ENCODE results near the gene RNF166.

The RNF166 gene

GRCh38 chr16:88651989-88652761, 54.0 kb downstream of the RNF166 start:
- Mint-ChIP-seq H3K27ac (no peak overlapping the region), H3K4me3 (peak overlapping the region; percentile 19), H3K9me3 (no peaks in the 10 kb centered on the region), H3K4me1 (peaks cover 15% of the 10 kb centered on the region), H3K27me3 (no peaks in the 10 kb centered on the region), H3K36me3 (peaks cover 2% of the 10 kb centered on the region)

GRCh38 chr16:88651276-88651988, 54.8 kb downstream of the RNF166 start:
- H3K27me3 Mint-ChIP-seq: no peaks in the 10 kb centered on the region
- peak overlapping the region; percentile 83 for H3K4me3 Mint-ChIP-seq
- H3K9me3 Mint-ChIP-seq: no peaks in the 10 kb centered on the region
- peaks cover 2% of the 10 kb centered on the region for H3K36me3 Mint-ChIP-seq
- peak overlapping the region; percentile 59 for H3K27ac Mint-ChIP-seq
- H3K4me1 Mint-ChIP-seq: peaks cover 15% of the 10 kb centered on the region

- no peaks in the 10 kb centered on the region for H3K27me3 Mint-ChIP-seq
Measured at GRCh38 chr16:88650749-88651275, 55.4 kb downstream of the RNF166 start, which contains the start of gene CYBA. TSS of gene CYBA (minus strand) at chr16:88651053. CDS start at chr16:88651013, 40 bp downstream.

GRCh38 chr16:88649924-88650748, 56.1 kb downstream of the RNF166 start:
- no peaks in the 10 kb centered on the region for H3K9me3 Mint-ChIP-seq
- H3K27me3 Mint-ChIP-seq: no peaks in the 10 kb centered on the region
- peaks cover 2% of the 10 kb centered on the region for H3K36me3 Mint-ChIP-seq
- peak overlapping the region; percentile 68 for H3K27ac Mint-ChIP-seq
- peak overlapping the region; percentile 88 for H3K4me3 Mint-ChIP-seq
- peaks cover 17% of the 10 kb centered on the region for H3K4me1 Mint-ChIP-seq

More at GRCh38 chr16:88650749-88651275, 55.4 kb downstream of the RNF166 start, which contains the start of gene CYBA:
- Mint-ChIP-seq H3K4me3 (peak within 1 kb of the TSS; percentile 88), H3K4me1 (peaks cover 15% of the 10 kb centered on the region), H3K36me3 (peaks cover 2% of the 10 kb centered on the region), H3K9me3 (no peaks in the 10 kb centered on the region), H3K27ac (peak within 1 kb of the TSS; percentile 68)

- no peaks in the 10 kb centered on the region for H3K9me3 Mint-ChIP-seq
- H3K4me3 Mint-ChIP-seq: peak overlapping the region; percentile 80
- H3K36me3 Mint-ChIP-seq: no peaks in the 10 kb centered on the region
- H3K4me1 Mint-ChIP-seq: peaks cover 19% of the 10 kb centered on the region
- peak overlapping the region; percentile 83 for H3K27ac Mint-ChIP-seq
- H3K27me3 Mint-ChIP-seq: no peaks in the 10 kb centered on the region
Measured at GRCh38 chr16:88649195-88649923, 56.8 kb downstream of the RNF166 start.

- Mint-ChIP-seq H3K36me3 (peaks cover 2% of the 10 kb centered on the region), H3K4me3 (no peak overlapping the region), H3K27me3 (no peaks in the 10 kb centered on the region), H3K27ac (no peak overlapping the region), H3K4me1 (peaks cover 19% of the 10 kb centered on the region), H3K9me3 (no peaks in the 10 kb centered on the region)
Measured at GRCh38 chr16:88647178-88648070, 58.8 kb downstream of the RNF166 start.

Data from activated naive CD4-positive, alpha-beta T cell treated with anti-CD3 and anti-CD28 coated beads, Interleukin-2, amount 50 U/mL, for 24 hours (primary cell).